Activated naive CD4-positive, alpha-beta T cell (primary cell): Measurements from ENCODE around the gene TOMM20.

Source experiments
- DNase-seq, 4 experiments: peaks; one replicate each; lab custom pipeline; 2025; lab: John Stamatoyannopoulos, UW

TOMM20 gene

GRCh38 chr1:235134171-235134570 lies 5.5 kb upstream of the TOMM20 start:
- no peak for DNase-seq

GRCh38 chr1:235133086-235133485 lies 4.4 kb upstream of the TOMM20 start:
- DNase-seq = no peak

- DNase-seq = no peak
Measured at GRCh38 chr1:235131961-235132360, 3.3 kb upstream of the TOMM20 start.

- no peak for DNase-seq
Measured at GRCh38 chr1:235130766-235131270, 2.2 kb upstream of the TOMM20 start.

GRCh38 chr1:235129774-235130570 lies 1.3 kb upstream of the TOMM20 start:
- DNase-seq = no peak

- DNase-seq = no peak
Measured at GRCh38 chr1:235127732-235128455, 743 bp downstream of the TOMM20 start.

GRCh38 chr1:235127203-235127602 lies 1.4 kb downstream of the TOMM20 start:
- no peak for DNase-seq

- DNase-seq = no peak
Measured at GRCh38 chr1:235124665-235125064, 4.0 kb downstream of the TOMM20 start.

GRCh38 chr1:235124111-235124510 lies 4.5 kb downstream of the TOMM20 start:
- DNase-seq = no peak

- DNase-seq = no peak
Measured at GRCh38 chr1:235122348-235122747, 6.3 kb downstream of the TOMM20 start.

GRCh38 chr1:235113183-235113917 lies 15.3 kb downstream of the TOMM20 start:
- no peak for DNase-seq

- no peak for DNase-seq
Measured at GRCh38 chr1:235112297-235113182, 16.1 kb downstream of the TOMM20 start.

- DNase-seq = no peak
Measured at GRCh38 chr1:235111107-235111506, 17.5 kb downstream of the TOMM20 start.

GRCh38 chr1:235108876-235109275 lies 19.8 kb downstream of the TOMM20 start:
- no peak for DNase-seq

- DNase-seq = no peak
Measured at GRCh38 chr1:235108185-235108593, 20.4 kb downstream of the TOMM20 start.

- no peak for DNase-seq
Measured at GRCh38 chr1:235107368-235108184, 21.1 kb downstream of the TOMM20 start.

- DNase-seq = no peak
Measured at GRCh38 chr1:235106457-235106856, 22.2 kb downstream of the TOMM20 start.

- DNase-seq = no peak
Measured at GRCh38 chr1:235105051-235106043, 23.3 kb downstream of the TOMM20 start.

- DNase-seq = no peak
Measured at GRCh38 chr1:235102993-235103411, 25.6 kb downstream of the TOMM20 start.
